Spleen (tissue), 11 donors: ENCODE results near the gene HSPA1B. TPM values are rescaled to one million over a fixed set of nuclear protein-coding genes. Genes with fewer than 3 reads are reported as not detected.

Source experiments
- DNase-seq: peaks from one replicate; pipeline ENCODE4 v3.0.0-alpha.2; 2020
- H3K27ac ChIP-seq, 8 donors: fragments of 200-600 bp; sonication (generic) in 7 of 8; 1 replicate in 4 of 8; 2 replicates in 4 of 8; pipeline versions ENCODE4 v1.5.0 to v1.8.0; 2016 to 2021; ENCODE audit warnings: inconsistent platforms in 4 of 8, mild to moderate bottlenecking in 4 of 8, moderate library complexity in 1 of 8
- H3K27me3 ChIP-seq, 7 donors: fragments of 200-600 bp; sonication (generic) in 6 of 7; replicated peaks in 1 of 7; 1 replicate in 4 of 7; 2 replicates in 3 of 7; pipeline versions ENCODE4 v1.5.0 to v1.8.0; 2016 to 2021; ENCODE audit warnings: inconsistent platforms in 3 of 7, mild to moderate bottlenecking in 1 of 7
- H3K36me3 ChIP-seq, 6 donors: fragments of 200-600 bp; sonication (generic) in 5 of 6; 1 replicate in 4 of 6; 2 replicates in 2 of 6; pipeline versions ENCODE4 v1.5.0 to v1.8.0; 2016 to 2021; ENCODE audit warnings: inconsistent platforms in 2 of 6
- H3K4me1 ChIP-seq, 6 donors: fragments of 200-600 bp; sonication (generic) in 5 of 6; 1 replicate in 3 of 6; 2 replicates in 3 of 6; pipeline versions ENCODE4 v1.5.0 to v1.8.0; 2016 to 2021; ENCODE audit warnings: inconsistent platforms in 3 of 6
- H3K4me3 ChIP-seq, 8 donors: fragments of 200-600 bp; sonication (generic) in 7 of 8; 1 replicate in 4 of 8; 2 replicates in 4 of 8; pipeline versions ENCODE4 v1.5.0 to v1.8.0; 2016 to 2021; ENCODE audit warnings: inconsistent platforms in 4 of 8, mild to moderate bottlenecking in 4 of 8, moderate library complexity in 2 of 8
- H3K9me3 ChIP-seq, 8 donors: fragments of 200-600 bp; sonication (generic) in 7 of 8; 1 replicate in 4 of 8; 2 replicates in 4 of 8; pipeline versions ENCODE4 v1.5.0 to v1.8.0; 2016 to 2021; ENCODE audit warnings: inconsistent platforms in 4 of 8
- CTCF ChIP-seq, 11 experiments: fragments of 200-600 bp in 7 of 11; fragments of 450-650 bp in 4 of 11; sonication (generic) in 4 of 11; IDR thresholded peaks in 8 of 11; conservative IDR thresholded peaks in 3 of 11; 1 replicate in 7 of 11; 2 replicates in 4 of 11; pipeline versions ENCODE4 v1.4.0 to v1.8.0; 2016 to 2021; ENCODE audit warnings: antibody characterized with exemption in 11 of 11, inconsistent platforms in 4 of 11, mild to moderate bottlenecking in 1 of 11
- POLR2A ChIP-seq, 3 donors: fragments of 450-650 bp; IDR thresholded peaks; one replicate each; pipeline ENCODE4 v1.5.1; 2017; ENCODE audit warnings: antibody characterized with exemption in 3 of 3, mild to moderate bottlenecking in 1 of 3
- POLR2AphosphoS5 ChIP-seq, 3 donors: sonication (generic); formaldehyde crosslinking; IDR thresholded peaks; one replicate each; pipeline ENCODE4 v1.5.1; 2017; ENCODE audit warnings: antibody characterized with exemption in 3 of 3
- WGBS, 5 donors: extraction: QIAGEN DNeasy Blood & Tissue Kit in 3 of 5; methylation state at CpG; one replicate each; pipeline versions ENCODE4 v1.1.5 to v1.1.7; 2013 to 2018; 5-methylcytosine and 5-hydroxymethylcytosine counted together
- intact Hi-C: fragments of 100-400 bp; cut with DNase I; formaldehyde crosslinking; loops from one replicate; pipeline ENCODE4 v1.15.0; 2023; ENCODE audit warnings: low total_unique reads
- polyA plus RNA-seq, 3 donors: library from polyadenylated mRNA; stranded (reverse); fragments of 200-250 nt; gene quantifications; one replicate each; pipeline ENCODE4 v1.2.1, GENCODE V29; 2013
- total RNA-seq, 7 donors: library from RNA; depleted of rRNA in 3 of 7; stranded (reverse); fragments of >200 nt in 3 of 7; fragmentation: NEBNext Ultra II Directional in 4 of 7; extraction: Animal tissue kit (Norgen Biotek cat#: 25700) in 4 of 7; gene quantifications; one replicate each; pipeline versions ENCODE4 v1.1.0 to v1.2.1, GENCODE V29; 2016 to 2021
- donor health status: healthy with polysubstance abuse.
- donor health status: DM: no; HTN: no; CAD: no; lungs with moderate emphysema.
- donor health status: DM: no; HTN: no; CAD: no.
- donor health status: Bipolar disorder and iron deficiency.
- donor health status: healthy.
- donor health status: DM: no; HTN: no; CAD: no.
- donor health status: DM: yes; HTN: yes; CAD: no.

HSPA1B gene
- total and polyA plus RNA-seq, 10 donors, result 7.4 to 372 (median 43.9) TPM

- H3K4me3 ChIP-seq, result peak overlapping the region; percentile 47 to 82 (median 54)
- no peaks in the 10 kb centered on the region for H3K27me3 ChIP-seq
- H3K4me1 ChIP-seq, result peaks cover 30 to 65% (median 56%) of the 10 kb centered on the region in 6 donors
- TF ChIP-seq POLR2AphosphoS5 (IDR thresholded peaks at IDR 0.05), result no peak
- no peak for TF ChIP-seq CTCF (IDR thresholded peaks at IDR 0.05 in 8 of 11, conservative IDR thresholded peaks at IDR 0.05 in 3 of 11)
- TF ChIP-seq POLR2A (IDR thresholded peaks at IDR 0.05), result no peak
- H3K36me3 ChIP-seq, result no peaks in the 10 kb centered on the region
- intact Hi-C loops, result no loop called here
- DNase-seq, result no peak
- peak overlapping the region; percentile 46 to 98 (median 94) for H3K27ac ChIP-seq
- no peaks in the 10 kb centered on the region for H3K9me3 ChIP-seq
- WGBS, 5 donors, result 47 to 63% (median 53%) methylated on average over 6 of the region's 6 CpGs
Measured at GRCh38 chr6:31830886-31831335, 3.4 kb downstream of the HSPA1B start.

GRCh38 chr6:31831350-31832215, 4.0 kb downstream of the HSPA1B start:
- H3K9me3 ChIP-seq, result no peaks in the 10 kb centered on the region
- peaks cover 31 to 65% (median 56%) of the 10 kb centered on the region in 6 donors for H3K4me1 ChIP-seq
- 73 to 90% (median 82%) methylated on average over 15 of the region's 15 CpGs for whole genome bisulfite sequencing, 5 donors
- no peaks in the 10 kb centered on the region for H3K27me3 ChIP-seq
- peak; percentile 76 for DNase-seq
- TF ChIP-seq CTCF (IDR thresholded peaks at IDR 0.05 in 8 of 11, conservative IDR thresholded peaks at IDR 0.05 in 3 of 11) (no peak), POLR2AphosphoS5 (IDR thresholded peaks at IDR 0.05) (no peak), POLR2A (IDR thresholded peaks at IDR 0.05) (no peak)
- H3K27ac ChIP-seq, result peak overlapping the region in 7 of 8 donors; percentile 94 to 98 (median 96)
- H3K36me3 ChIP-seq, result peaks cover 0 to 6% (median 0%) of the 10 kb centered on the region in 6 donors
- peak overlapping the region in 5 of 8 donors; percentile 47 to 82 (median 53) for H3K4me3 ChIP-seq
- intact Hi-C loops, result no loop called here

- Histone ChIP-seq H3K4me1 (peaks cover 49 to 90% (median 81%) of the 10 kb centered on the region in 6 donors), H3K36me3 (peaks cover 0 to 37% (median 26%) of the 10 kb centered on the region in 6 donors)
Measured at GRCh38 chr6:31834367-31835250, 7.1 kb downstream of the HSPA1B start.

More at GRCh38 chr6:31834367-31835250, 7.1 kb downstream of the HSPA1B start:
- 0 to 1% (median 0%) methylated on average over 45 to 59 of the region's 59 CpGs for WGBS, 5 donors
- Histone ChIP-seq H3K9me3 (no peaks in the 10 kb centered on the region), H3K4me3 (peak overlapping the region; percentile 71 to 92 (median 79)), H3K27ac (peak overlapping the region; percentile 92 to 98 (median 96)), H3K27me3 (no peaks in the 10 kb centered on the region)
- intact Hi-C loops, result no loop called here
- TF ChIP-seq POLR2A (IDR thresholded peaks at IDR 0.05) (peak in 2 of 3 donors; percentile 9 to 66), POLR2AphosphoS5 (IDR thresholded peaks at IDR 0.05) (peak; percentile 82 to 90 (median 89)), CTCF (IDR thresholded peaks at IDR 0.05 in 8 of 11, conservative IDR thresholded peaks at IDR 0.05 in 3 of 11) (peak in 1 of 11 experiments; percentile 16)
- DNase-seq, result peak; percentile 94
